Lower leg skin (tissue), 4 donors: ENCODE data around the gene ADAD2. TPM values are rescaled to one million over a fixed set of nuclear protein-coding genes. Genes with fewer than 3 reads are reported as not detected.

Experiments
- DNase-seq, 2 donors: peaks; one replicate each; pipeline ENCODE4 v3.0.0-alpha.2; 2019; ENCODE audit warnings: low spot score in 2 of 2
- H3K4me3 ChIP-seq: fragments of 200-600 bp; sonication (generic); 2 replicates; pipeline ENCODE4 v1.5.1; 2017; ENCODE audit warnings: mild to moderate bottlenecking, low read depth; ENCODE audit not compliant: poor library complexity, severe bottlenecking
- CTCF ChIP-seq, 3 donors: fragments of 450-650 bp; IDR thresholded peaks; one replicate each; pipeline ENCODE4 v1.5.1; 2016; ENCODE audit warnings: antibody characterized with exemption in 3 of 3, mild to moderate bottlenecking in 3 of 3, moderate library complexity in 2 of 3
- POLR2A ChIP-seq, 2 donors: fragments of 450-650 bp; IDR thresholded peaks; one replicate each; pipeline ENCODE4 v1.6.1; 2016 to 2017; ENCODE audit warnings: antibody characterized with exemption in 2 of 2, mild to moderate bottlenecking in 1 of 2, moderate library complexity in 1 of 2
- WGBS, 2 donors: methylation state at CpG; one replicate each; pipeline ENCODE4 v1.1.5; 2018; 5-methylcytosine and 5-hydroxymethylcytosine counted together
- intact Hi-C: fragments of 100-400 bp; cut with DNase I; formaldehyde crosslinking; loops from one replicate; pipeline ENCODE4 v1.15.0; 2023; ENCODE audit warnings: low total_unique reads
- total RNA-seq, 4 donors: library from RNA; depleted of rRNA; stranded (reverse); fragments of >200 nt; gene quantifications; one replicate each; pipeline ENCODE4 v1.1.0, GENCODE V29; 2016

Gene ADAD2
- total RNA-seq, 4 donors from 2014 or later: 0.96 to 1.2 TPM; not detected in 2

GRCh38 chr16:84232969-84233368, 42.0 kb downstream of the ADAD2 start:
- TF ChIP-seq CTCF (IDR thresholded peaks at IDR 0.05): no peak
- no peak for TF ChIP-seq POLR2A (IDR thresholded peaks at IDR 0.05)
- H3K4me3 ChIP-seq: no peak overlapping the region
- 85 to 95% methylated on average over 5 of the region's 5 CpGs for WGBS, 2 donors
- intact Hi-C loops: no loop called here
- no peak for DNase-seq

GRCh38 chr16:84233748-84234147, 42.8 kb downstream of the ADAD2 start:
- no peak overlapping the region for H3K4me3 ChIP-seq
- TF ChIP-seq POLR2A (IDR thresholded peaks at IDR 0.05) (no peak), CTCF (IDR thresholded peaks at IDR 0.05) (no peak)
- intact Hi-C loops: no loop called here
- no peak for DNase-seq
- 77 to 84% methylated on average over 9 of the region's 9 CpGs for WGBS, 2 donors

GRCh38 chr16:84234321-84235241, 43.6 kb downstream of the ADAD2 start:
- no peak overlapping the region for H3K4me3 ChIP-seq
- intact Hi-C loops: no loop called here
- 61 to 62% methylated on average over 21 of the region's 21 CpGs for WGBS, 2 donors
- TF ChIP-seq CTCF (IDR thresholded peaks at IDR 0.05) (no peak), POLR2A (IDR thresholded peaks at IDR 0.05) (no peak)
- DNase-seq: no peak

- TF ChIP-seq CTCF (IDR thresholded peaks at IDR 0.05) (no peak), POLR2A (IDR thresholded peaks at IDR 0.05) (no peak)
- WGBS, 2 donors: 93% methylated on average over 24 to 25 of the region's 25 CpGs
- no peak for DNase-seq
- intact Hi-C loops: no loop called here
- H3K4me3 ChIP-seq: no peak overlapping the region
Observed at GRCh38 chr16:84236671-84237070, 45.7 kb downstream of the ADAD2 start.

GRCh38 chr16:84237994-84238750, 47.2 kb downstream of the ADAD2 start:
- WGBS, 2 donors: 86 to 94% methylated on average over 17 of the region's 17 CpGs
- no peak for DNase-seq
- TF ChIP-seq CTCF (IDR thresholded peaks at IDR 0.05) (no peak), POLR2A (IDR thresholded peaks at IDR 0.05) (no peak)
- intact Hi-C loops: no loop called here
- H3K4me3 ChIP-seq: no peak overlapping the region
